Common myeloid progenitor, CD34-positive (primary cell): ENCODE measurements around the gene MACROD2.

Experiments
- CTCF ChIA-PET: fragments of 350-600 bp; sonication (Branson Sonifier 250); formaldehyde crosslinking; loops from one replicate; lab custom pipeline; 2021; ENCODE audit warnings: antibody characterized with exemption; lab: Charles Lee
- POLR2A ChIA-PET: fragments of 350-600 bp; sonication (Branson Sonifier 250); formaldehyde crosslinking; loops from one replicate; lab custom pipeline; 2021; ENCODE audit warnings: antibody characterized with exemption; lab: Charles Lee
- DNase-seq, 3 donors: peaks; one replicate each; pipeline versions ENCODE4 v3.0.0 to v3.0.0-alpha.2; 2013
- H3K27ac ChIP-seq, 2 experiments: 1 replicate in 1 of 2; 2 replicates in 1 of 2; pipeline ENCODE4 v1.7.0; 2013; ENCODE audit warnings: inconsistent platforms in 2 of 2, low read length in 2 of 2, mild to moderate bottlenecking in 2 of 2, low read depth in 1 of 2, moderate library complexity in 1 of 2; ENCODE audit not compliant: severe bottlenecking in 2 of 2, insufficient read depth in 1 of 2, poor library complexity in 1 of 2
- H3K27me3 ChIP-seq, 5 experiments: replicated peaks in 2 of 5; 1 replicate in 3 of 5; 2 replicates in 2 of 5; pipeline versions ENCODE4 v1.6.1 to v1.7.0; 2013; ENCODE audit warnings: low read length in 4 of 5, mild to moderate bottlenecking in 2 of 5, moderate library complexity in 2 of 5, inconsistent platforms in 1 of 5; ENCODE audit not compliant: insufficient read depth in 5 of 5, control insufficient read depth in 4 of 5
- H3K36me3 ChIP-seq, 4 experiments: 1 replicate in 2 of 4; 2 replicates in 2 of 4; pipeline versions ENCODE4 v1.6.1 to v1.7.0; 2013; ENCODE audit warnings: low read length in 3 of 4, control low read depth in 1 of 4, mild to moderate bottlenecking in 1 of 4; ENCODE audit not compliant: control insufficient read depth in 4 of 4, insufficient read depth in 4 of 4
- H3K4me1 ChIP-seq, 4 experiments: 1 replicate in 3 of 4; 2 replicates in 1 of 4; pipeline versions ENCODE4 v1.6.1 to v1.7.1; 2013; ENCODE audit warnings: low read length in 3 of 4, mild to moderate bottlenecking in 3 of 4, control low read depth in 1 of 4, inconsistent platforms in 1 of 4, moderate library complexity in 1 of 4; ENCODE audit not compliant: control insufficient read depth in 4 of 4, insufficient read depth in 4 of 4; ENCODE audit errors: control extremely low read depth in 1 of 4
- H3K4me3 ChIP-seq, 7 experiments: 1 replicate in 4 of 7; 2 replicates in 3 of 7; pipeline versions ENCODE4 v1.5.1 to v1.7.0; 2013; ENCODE audit warnings: mild to moderate bottlenecking in 7 of 7, low read length in 6 of 7, moderate library complexity in 6 of 7, inconsistent platforms in 2 of 7, low read depth in 2 of 7, control low read depth in 1 of 7; ENCODE audit not compliant: insufficient read depth in 4 of 7, control insufficient read depth in 1 of 7; ENCODE audit errors: extremely low read depth in 1 of 7
- H3K9me3 ChIP-seq, 5 experiments: 1 replicate in 4 of 5; 2 replicates in 1 of 5; pipeline versions ENCODE4 v1.6.1 to v1.7.1; 2013; ENCODE audit warnings: low read length in 4 of 5, mild to moderate bottlenecking in 2 of 5, inconsistent platforms in 1 of 5, low read depth in 1 of 5, moderate library complexity in 1 of 5; ENCODE audit not compliant: control insufficient read depth in 4 of 5, insufficient read depth in 2 of 5; ENCODE audit errors: control extremely low read depth in 1 of 5
- WGBS: methylation state at CpG from one replicate; pipeline ENCODE4 v1.1.5; 2013; ENCODE audit not compliant: insufficient coverage; 5-methylcytosine and 5-hydroxymethylcytosine counted together

MACROD2 gene

DNA sequence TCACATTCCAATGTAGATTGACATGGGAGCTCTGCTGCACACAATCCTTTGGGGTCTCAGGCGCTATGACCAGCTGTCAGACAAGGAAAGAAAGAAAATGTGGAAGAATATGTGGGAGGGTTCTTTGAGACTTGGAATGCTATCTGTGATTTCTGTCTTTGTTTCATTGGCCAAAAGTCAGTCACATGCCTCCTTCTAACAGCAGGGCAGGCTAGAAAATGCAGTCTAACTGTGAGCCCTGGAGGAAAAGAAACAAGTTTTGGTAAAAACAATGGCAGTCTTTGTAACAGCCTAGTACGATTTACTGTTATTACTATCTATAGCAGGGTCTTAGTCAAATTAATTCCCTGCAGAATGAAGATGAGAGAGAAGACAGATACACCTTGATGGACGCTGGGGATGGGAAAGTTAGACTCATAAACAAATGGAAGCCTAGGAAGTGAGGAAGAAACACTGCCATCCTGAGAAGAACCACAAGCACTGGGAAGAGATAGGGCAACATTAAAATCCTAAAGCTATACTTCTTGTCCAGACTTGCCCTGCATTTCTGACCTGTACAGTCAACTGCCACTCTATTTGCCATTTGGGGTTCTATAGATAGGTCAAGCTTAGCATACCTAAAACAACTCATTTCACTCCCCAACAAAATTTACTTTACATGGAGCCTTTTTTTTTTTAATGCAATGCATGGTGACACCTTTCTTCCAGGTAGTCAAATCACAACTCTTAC lies 1744.9 kb downstream of the MACROD2 start:
- no peaks in the 10 kb centered on the region for H3K27me3 ChIP-seq
- no peaks in the 10 kb centered on the region for H3K4me1 ChIP-seq
- DNase-seq, result no peak
- POLR2A ChIA-PET, result no interaction called here
- WGBS, result 100% methylated on average over 2 of the region's 3 CpGs
- CTCF ChIA-PET, result no interaction called here
- no peak overlapping the region for H3K27ac ChIP-seq
- no peaks in the 10 kb centered on the region for H3K9me3 ChIP-seq
- H3K36me3 ChIP-seq, result no peaks in the 10 kb centered on the region
- no peak overlapping the region for H3K4me3 ChIP-seq

DNA sequence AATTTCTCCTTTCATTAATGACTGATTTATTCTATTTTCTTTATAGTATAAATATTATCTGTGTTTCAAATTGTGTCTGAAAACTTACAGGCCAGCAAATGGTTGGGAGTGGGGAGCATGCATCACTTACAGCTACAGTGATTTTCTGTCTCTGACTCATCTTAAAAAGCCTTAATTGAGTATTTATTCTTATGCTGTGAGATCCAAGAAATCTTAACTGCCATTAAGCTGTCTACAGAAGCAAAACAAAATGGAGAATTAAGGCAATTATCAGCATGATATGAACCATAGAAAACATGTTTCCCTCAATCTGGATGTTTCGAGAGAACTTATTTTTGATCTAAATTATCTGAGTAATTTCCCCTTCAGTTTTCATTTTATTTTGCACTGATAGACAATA lies 1746.8 kb downstream of the MACROD2 start:
- Histone ChIP-seq H3K27me3 (no peaks in the 10 kb centered on the region), H3K4me1 (no peaks in the 10 kb centered on the region), H3K36me3 (no peaks in the 10 kb centered on the region), H3K27ac (no peak overlapping the region), H3K9me3 (peaks cover 0 to 3% (median 0%) of the 10 kb centered on the region in 5 experiments), H3K4me3 (no peak overlapping the region)
- ChIA-PET POLR2A (no interaction called here), CTCF (no interaction called here)
- no peak for DNase-seq
- no CpG with 5 or more reads among the region's 1 CpG for WGBS

DNA sequence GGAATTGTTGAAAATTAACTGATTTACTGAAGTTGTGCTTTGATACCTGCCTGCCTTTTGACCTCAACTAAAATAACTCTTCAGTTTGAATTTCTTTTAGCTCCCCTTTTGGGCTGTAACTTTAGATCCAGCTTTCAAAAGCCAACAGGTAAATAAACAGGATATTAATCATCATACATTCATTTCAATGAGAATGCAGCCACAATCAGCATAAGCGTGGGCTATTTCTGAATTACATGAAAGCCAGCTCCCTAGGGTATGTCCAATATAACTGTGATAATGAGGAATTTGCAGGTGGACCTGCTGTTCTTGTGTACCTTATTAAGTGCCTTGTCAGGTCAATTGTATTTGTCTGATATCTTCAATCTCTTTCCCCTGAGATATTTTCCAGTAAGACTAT lies 1747.3 kb downstream of the MACROD2 start:
- CTCF ChIA-PET, result no interaction called here
- WGBS, result no CpG with 5 or more reads among the region's 1 CpG
- DNase-seq, result no peak
- Histone ChIP-seq H3K4me1 (no peaks in the 10 kb centered on the region), H3K36me3 (no peaks in the 10 kb centered on the region), H3K27me3 (no peaks in the 10 kb centered on the region), H3K27ac (no peak overlapping the region), H3K9me3 (peaks cover 0 to 4% (median 0%) of the 10 kb centered on the region in 5 experiments), H3K4me3 (no peak overlapping the region)
- POLR2A ChIA-PET, result no interaction called here

DNA sequence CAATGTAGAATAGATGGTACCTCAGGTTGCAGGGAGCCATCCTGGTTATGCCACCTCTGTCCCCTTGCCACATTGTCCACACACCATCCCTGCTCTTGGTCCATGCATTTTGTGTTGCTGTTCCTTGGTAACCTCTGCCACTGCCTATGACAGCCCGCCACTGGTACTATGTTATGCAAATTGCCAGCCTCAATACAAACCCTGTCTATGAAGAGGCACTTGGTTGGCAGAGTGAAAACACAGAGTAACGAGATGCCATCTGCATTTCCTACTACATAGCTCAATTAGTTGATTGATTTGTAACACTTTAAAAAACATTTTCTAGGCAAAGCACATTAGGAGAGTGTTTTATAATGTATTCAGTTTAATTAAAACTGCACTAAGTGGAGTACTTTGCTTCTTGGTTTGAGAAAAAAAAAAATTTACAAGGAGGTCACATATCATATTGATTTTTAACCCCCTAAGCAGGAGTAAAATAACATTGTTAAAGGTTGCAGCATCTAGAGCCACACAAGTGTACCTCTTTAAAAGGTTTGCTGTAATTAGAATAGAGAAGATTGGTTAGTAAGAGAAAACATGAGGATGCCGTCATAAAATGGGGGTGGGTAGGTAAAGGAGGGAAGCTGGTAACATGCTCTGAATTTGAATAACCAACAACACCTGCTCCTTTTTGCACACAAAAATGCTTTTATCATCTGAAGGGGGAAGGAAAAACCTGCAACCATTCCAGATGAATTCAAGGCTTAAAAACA lies 1760.9 kb downstream of the MACROD2 start:
- POLR2A ChIA-PET, result no interaction called here
- CTCF ChIA-PET, result no interaction called here
- no CpG with 5 or more reads among the region's 3 CpGs for WGBS

DNA sequence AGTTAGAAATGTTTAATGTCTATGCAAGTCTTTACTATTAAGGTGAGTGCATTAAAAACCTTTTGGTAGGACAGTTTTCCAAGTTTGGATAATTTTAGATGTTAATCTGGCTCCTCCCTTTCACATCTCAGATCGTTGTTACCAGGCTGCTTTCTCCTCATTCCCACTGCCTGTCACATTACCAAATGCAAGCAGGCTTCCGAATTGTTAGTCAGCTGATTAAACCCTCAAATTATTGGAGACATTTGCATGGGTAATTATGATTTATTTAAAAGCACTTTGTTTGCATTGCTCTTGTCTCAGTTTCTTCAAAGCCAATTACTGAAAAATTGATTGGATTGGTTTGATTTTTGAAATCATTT lies 1761.4 kb downstream of the MACROD2 start:
- ChIA-PET POLR2A (no interaction called here), CTCF (no interaction called here)
- no peak overlapping the region for H3K4me3 ChIP-seq
- no CpG with 5 or more reads among the region's 2 CpGs for WGBS
- no peak overlapping the region for H3K27ac ChIP-seq
- no peak for DNase-seq
- peaks cover 0 to 4% (median 2%) of the 10 kb centered on the region in 5 experiments for H3K27me3 ChIP-seq
- H3K4me1 ChIP-seq, result no peaks in the 10 kb centered on the region
- no peaks in the 10 kb centered on the region for H3K9me3 ChIP-seq
- no peaks in the 10 kb centered on the region for H3K36me3 ChIP-seq

More for the DNA sequence above, 1760.9 kb downstream of the MACROD2 start:
- H3K27ac ChIP-seq, result no peak overlapping the region
- no peak overlapping the region for H3K4me3 ChIP-seq
- no peaks in the 10 kb centered on the region for H3K36me3 ChIP-seq
- no peaks in the 10 kb centered on the region for H3K4me1 ChIP-seq
- H3K27me3 ChIP-seq, result peaks cover 0 to 4% (median 2%) of the 10 kb centered on the region in 5 experiments
- no peak for DNase-seq
- no peaks in the 10 kb centered on the region for H3K9me3 ChIP-seq

DNA sequence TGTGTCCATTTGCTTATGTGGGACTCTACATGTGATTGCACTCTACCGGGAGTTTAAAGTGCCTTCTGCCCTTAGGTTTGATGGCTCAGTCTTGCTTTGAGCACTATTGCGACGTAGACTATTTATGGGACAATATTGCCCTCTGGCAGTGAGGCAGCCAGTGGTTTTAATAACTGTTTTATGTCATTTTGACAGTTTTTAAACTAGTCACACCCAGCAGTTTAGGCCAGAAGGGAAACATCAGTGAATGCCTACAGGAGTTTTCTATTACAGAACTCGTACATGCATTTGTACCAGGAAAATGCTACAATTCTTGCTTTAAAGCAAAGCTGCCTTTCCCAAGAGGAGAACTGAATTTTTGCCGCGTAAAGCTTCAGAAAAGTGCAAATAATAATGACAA lies 1764.3 kb downstream of the MACROD2 start:
- H3K4me1 ChIP-seq, result no peaks in the 10 kb centered on the region
- no peaks in the 10 kb centered on the region for H3K36me3 ChIP-seq
- DNase-seq, result no peak
- H3K27me3 ChIP-seq, result peaks cover 0 to 4% (median 2%) of the 10 kb centered on the region in 5 experiments
- POLR2A ChIA-PET, result no interaction called here
- CTCF ChIA-PET, result no interaction called here
- H3K4me3 ChIP-seq, result no peak overlapping the region
- no peaks in the 10 kb centered on the region for H3K9me3 ChIP-seq
- H3K27ac ChIP-seq, result no peak overlapping the region
- 100% methylated on average over 3 of the region's 6 CpGs for WGBS

DNA sequence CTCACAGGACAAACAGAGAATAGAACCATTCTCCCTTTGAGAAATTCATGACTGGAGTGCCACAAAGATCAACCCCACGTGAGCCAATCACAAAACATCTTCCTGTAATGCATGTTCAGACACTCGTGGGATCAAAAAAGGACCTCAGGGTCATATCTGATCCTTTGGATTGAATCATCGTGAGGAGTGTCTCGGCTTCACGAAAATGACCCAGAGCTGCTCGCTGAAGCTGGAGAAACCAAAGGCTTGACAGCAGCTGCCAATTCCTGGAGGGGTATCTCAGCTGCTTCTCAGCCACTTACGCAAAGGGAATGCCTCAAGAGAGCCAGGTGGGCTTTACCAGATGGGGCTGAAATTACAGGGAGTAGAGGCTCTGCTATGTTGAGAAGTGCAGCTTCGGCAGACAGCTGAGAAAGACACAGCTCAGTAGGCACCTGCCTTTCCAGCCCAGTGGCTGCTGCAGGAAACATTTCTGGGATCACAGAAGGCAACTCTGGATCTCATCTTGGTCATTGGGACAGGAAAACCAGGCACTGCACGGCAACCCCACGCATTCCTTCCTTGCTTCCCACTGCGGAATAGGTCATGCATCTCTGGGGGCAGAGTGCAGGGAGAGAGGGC lies 1764.8 kb downstream of the MACROD2 start:
- 86% methylated on average over 10 of the region's 11 CpGs for WGBS
- Histone ChIP-seq H3K4me3 (no peak overlapping the region), H3K27ac (no peak overlapping the region), H3K9me3 (no peaks in the 10 kb centered on the region), H3K27me3 (peaks cover 0 to 4% (median 2%) of the 10 kb centered on the region in 5 experiments), H3K36me3 (no peaks in the 10 kb centered on the region), H3K4me1 (no peaks in the 10 kb centered on the region)
- ChIA-PET CTCF (no interaction called here), POLR2A (no interaction called here)
- DNase-seq, result no peak
